K562 (cell line): ENCODE data around the gene MPDU1. TPM values are rescaled to one million over a fixed set of nuclear protein-coding genes. Genes with fewer than 3 reads are reported as not detected.

ENCODE experiments used
- ATAC-seq: fragments of 200-7000 bp; cut with Tn5 transposase; 3 replicates; pipeline ENCODE4 v1.9.1; 2020; ENCODE audit warnings: moderate library complexity
- BruUV-seq: library from RNA; stranded (reverse); fragments of 400-500 nt; replicated peaks from 2 replicates; lab custom pipeline; 2021; lab: Mats Ljungman, UMichigan
- CTCF ChIA-PET: fragments of 300-600 bp; formaldehyde crosslinking; extraction: SDS; loops from one replicate; lab custom pipeline; 2021; ENCODE audit warnings: low intra/inter-chr PET ratio; lab: Yijun Ruan, JAX
- POLR2A ChIA-PET: fragments of 300-600, 350-650 bp; sonication (Branson Sonifier 250); formaldehyde crosslinking; extraction: SDS; loops from one replicate; lab custom pipeline; 2021; ENCODE audit warnings: antibody characterized with exemption, inconsistent platforms; lab: Yijun Ruan, JAX
- DNase-seq, 4 experiments: peaks; one replicate each; pipeline versions ENCODE4 v3.0.0 to v3.0.0-alpha.2; 2011 to 2018; ENCODE audit warnings: low spot score in 3 of 4, mixed read lengths in 3 of 4; ENCODE audit errors: extremely low read depth in 1 of 4
- FAIRE-seq: peaks from 2 replicates; lab custom pipeline; 2011; peaks lifted over from hg19 to GRCh38; lab: Jason Lieb, UNC
- H2AFZ ChIP-seq: 2 replicates; pipeline ENCODE4 v1.6.0; 2011; ENCODE audit warnings: low read depth, low read length, control low read depth, inconsistent platforms
- H3K27ac ChIP-seq: fragments of 200-600 bp; 3 replicates; pipeline ENCODE4 v1.8.0; 2011; ENCODE audit warnings: low read depth, mild to moderate bottlenecking, control low read depth, inconsistent platforms, low read length, moderate library complexity, mixed read lengths; ENCODE audit errors: extremely low read depth
- H3K27me3 ChIP-seq, 2 experiments: fragments of 300-600 bp in 1 of 2; 2 replicates in 1 of 2; 3 replicates in 1 of 2; pipeline versions ENCODE4 v1.6.0 to v1.8.0; 2011; ENCODE audit warnings: inconsistent platforms in 2 of 2, low read length in 2 of 2, mild to moderate bottlenecking in 1 of 2, mixed read lengths in 1 of 2, moderate library complexity in 1 of 2; ENCODE audit not compliant: control insufficient read depth in 2 of 2, insufficient read depth in 2 of 2
- H3K36me3 ChIP-seq: fragments of 300-600 bp; 3 replicates; pipeline ENCODE4 v1.8.0; 2011; ENCODE audit warnings: mild to moderate bottlenecking, low read length, inconsistent platforms; ENCODE audit not compliant: control insufficient read depth, insufficient read depth
- H3K4me1 ChIP-seq, 2 experiments: fragments of 200-600 bp in 1 of 2; replicated peaks in 1 of 2; 2 replicates in 1 of 2; 3 replicates in 1 of 2; pipeline versions ENCODE4 v1.5.1 to v1.8.0; 2011; ENCODE audit warnings: inconsistent platforms in 2 of 2, low read length in 2 of 2, mild to moderate bottlenecking in 1 of 2, mixed read lengths in 1 of 2, moderate library complexity in 1 of 2; ENCODE audit not compliant: control insufficient read depth in 2 of 2, insufficient read depth in 2 of 2
- H3K4me2 ChIP-seq: 2 replicates; pipeline ENCODE4 v1.6.1; 2011; ENCODE audit warnings: low read length, control low read depth, inconsistent platforms, mixed read lengths; ENCODE audit not compliant: insufficient read depth
- H3K4me3 ChIP-seq: fragments of 200-600 bp; sonication (generic), shearing (Covaris generic); 2 replicates; pipeline ENCODE4 v1.5.1; 2016; ENCODE audit warnings: control low read depth, inconsistent platforms
- H3K79me2 ChIP-seq: fragments of 200-600 bp; 3 replicates; pipeline ENCODE4 v1.8.0; 2011; ENCODE audit warnings: low read length, inconsistent platforms; ENCODE audit not compliant: control insufficient read depth, insufficient read depth
- H3K9ac ChIP-seq, 2 experiments: 2 replicates each; pipeline versions ENCODE4 v1.6.0 to v1.6.1; 2011; ENCODE audit warnings: low read depth in 2 of 2, low read length in 2 of 2, control low read depth in 1 of 2, inconsistent platforms in 1 of 2, mild to moderate bottlenecking in 1 of 2, mixed read lengths in 1 of 2; ENCODE audit not compliant: insufficient read depth in 1 of 2
- H3K9me1 ChIP-seq: one replicate; pipeline ENCODE4 v1.6.0; 2011; ENCODE audit warnings: inconsistent platforms, mild to moderate bottlenecking, low read length, moderate library complexity; ENCODE audit not compliant: control insufficient read depth, insufficient read depth
- H3K9me3 ChIP-seq: replicated peaks from 2 replicates; pipeline ENCODE4 v1.5.1; 2011; ENCODE audit warnings: low read depth, low read length, inconsistent platforms; ENCODE audit not compliant: control insufficient read depth, insufficient read depth
- H4K20me1 ChIP-seq: replicated peaks from 2 replicates; pipeline ENCODE4 v1.6.1; 2011; ENCODE audit warnings: low read length, inconsistent platforms, mixed read lengths; ENCODE audit not compliant: control insufficient read depth, insufficient read depth
- NONO ChIP-seq, 2 experiments: fragments of 200-400 bp in 1 of 2; fragments of 450-650 bp in 1 of 2; formaldehyde crosslinking in 1 of 2; IDR thresholded peaks; 2 replicates each; pipeline ENCODE4 v1.6.1; 2017; ENCODE audit warnings: low read depth in 2 of 2, mild to moderate bottlenecking in 2 of 2, moderate library complexity in 2 of 2, low read length in 1 of 2
- WGBS: fragments of 100-300 bp; shearing (Covaris generic); methylation state at CpG from one replicate; pipeline ENCODE4 v1.1.6; 2016; ENCODE audit warnings: low coverage, mixed read lengths; ENCODE audit not compliant: insufficient coverage; ENCODE audit errors: missing lambda C conversion rate; 5-methylcytosine and 5-hydroxymethylcytosine counted together
- in situ Hi-C: fragments of 300-500 bp; cut with MboI; formaldehyde crosslinking; loops from 4 replicates; pipeline ENCODE4 v1.15.0; 2018; ENCODE audit warnings: inconsistent platforms, mixed read lengths
- intact Hi-C: fragments of 100-400 bp; cut with micrococcal nuclease; formaldehyde crosslinking; loops from 2 replicates; pipeline ENCODE4 v1.14.2; 2022
- polyA plus RNA-seq, 8 experiments: library from polyadenylated mRNA; depleted of rRNA in 4 of 8; stranded (reverse) in 5 of 8; unstranded in 3 of 8; fragments of >200 nt; fragmentation: Nextera tagmentation in 2 of 8; fragmentation: Illumina TruSeq in 1 of 8; extraction: Ambion mirVana in 2 of 8; extraction: Trizol in 1 of 8; gene quantifications; 2 replicates each; pipeline versions ENCODE4 v1.2.1 to v1.2.3, GENCODE V29; 2011 to 2014; ENCODE audit warnings: inconsistent platforms in 1 of 8, missing spikeins in 1 of 8
- total RNA-seq, 7 experiments: library from RNA; depleted of rRNA in 6 of 7; stranded (reverse); fragments of >200 nt in 6 of 7; fragmentation: Illumina TruSeq in 2 of 7; extraction: Trizol in 2 of 7; gene quantifications; 2 replicates each; pipeline versions ENCODE4 v1.2.1 to v1.2.3, GENCODE V29; 2011 to 2021; ENCODE audit warnings: low replicate concordance in 1 of 7
- TF ChIP-seq, protein P1 (sequence below): sonication (generic); formaldehyde crosslinking; IDR thresholded peaks from 2 replicates; pipeline ENCODE4 v1.8.0; 2022; ENCODE audit warnings: missing genetic modification reagents, mild to moderate bottlenecking, moderate library complexity, borderline replicate concordance

MPDU1 gene
- total and polyA plus RNA-seq, 9 of the 15 experiments (the other 6 are each of a cell fraction or from before 2014, with no cell fraction given), result 4.9 to 179 (median 77.1) TPM

GRCh38 chr17:7631398-7632380 lies 48.0 kb downstream of the MPDU1 start:
- H3K27ac ChIP-seq, result no peak overlapping the region
- in situ Hi-C loops, result loop anchor here (5.0 kb wide), 1 partner anchor 56 kb away; the partner anchor contains the start of genes TP53 and WRAP53
- DNase-seq (no peak), ATAC-seq (no peak), FAIRE-seq (no peak)
- no peaks in the 10 kb centered on the region for H3K36me3 ChIP-seq
- no peak overlapping the region for H3K4me2 ChIP-seq
- no peaks in the 10 kb centered on the region for H3K79me2 ChIP-seq
- peaks cover 0 to 20% of the 10 kb centered on the region in 2 experiments; a peak in 4 of 5 replicates for H3K4me1 ChIP-seq
- WGBS, result 32% methylated on average over 4 of the region's 11 CpGs
- ChIA-PET POLR2A (interaction anchor here (0.6 to 2.6 kb wide), 4 partner anchors 10 to 55 kb away, joined by 4 to 19 read pairs (median 6); partner anchors contain the start of gene TP53), CTCF (interaction anchor here (0.8 to 1.3 kb wide), 4 partner anchors 17 to 86 kb away, joined by 3 to 5 read pairs (median 4); partner anchors contain the start of genes DNAH2, FXR2 and TP53)
- no peaks in the 10 kb centered on the region for H3K9me1 ChIP-seq
- H2AFZ ChIP-seq, result no peak overlapping the region
- no peak overlapping the region for H3K9ac ChIP-seq
- H4K20me1 ChIP-seq, result no peaks in the 10 kb centered on the region
- H3K9me3 ChIP-seq, result no peaks in the 10 kb centered on the region
- TF ChIP-seq, protein P1, sequence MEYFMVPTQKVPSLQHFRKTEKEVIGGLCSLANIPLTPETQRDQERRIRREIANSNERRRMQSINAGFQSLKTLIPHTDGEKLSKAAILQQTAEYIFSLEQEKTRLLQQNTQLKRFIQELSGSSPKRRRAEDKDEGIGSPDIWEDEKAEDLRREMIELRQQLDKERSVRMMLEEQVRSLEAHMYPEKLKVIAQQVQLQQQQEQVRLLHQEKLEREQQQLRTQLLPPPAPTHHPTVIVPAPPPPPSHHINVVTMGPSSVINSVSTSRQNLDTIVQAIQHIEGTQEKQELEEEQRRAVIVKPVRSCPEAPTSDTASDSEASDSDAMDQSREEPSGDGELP (CRISPR knock-in tag), result peak; percentile 47; the same call in 1 of the 2 replicates
- no peak for TF ChIP-seq NONO (IDR thresholded peaks at IDR 0.05; ENCODE audit: low read depth in 2 of 2, low read length in 1 of 2)
- H3K4me3 ChIP-seq, result no peak overlapping the region
- H3K27me3 ChIP-seq, result no peaks in the 10 kb centered on the region
- no TSS peak for BruUV-seq
- intact Hi-C loops, result no loop called here
